HepG2 (cell line): Measurements from ENCODE around the gene CAMTA2. TPM values are rescaled to one million over a fixed set of nuclear protein-coding genes. Genes with fewer than 3 reads are reported as not detected.

Experiments
- ARNTL ChIP-seq: sonication (generic); formaldehyde crosslinking; IDR thresholded peaks from 2 replicates; pipeline ENCODE4 v1.4.0; 2020; ENCODE audit warnings: mild to moderate bottlenecking, missing genetic modification reagents
- ATF3 ChIP-seq: sonication (generic); formaldehyde crosslinking; IDR thresholded peaks from 2 replicates; pipeline ENCODE4 v1.4.0; 2020; ENCODE audit warnings: missing genetic modification reagents
- CBX1 ChIP-seq: IDR thresholded peaks from one replicate; pipeline ENCODE4 v1.6.1; 2016; ENCODE audit warnings: antibody characterized with exemption, low read depth
- NFATC3 ChIP-seq: sonication (generic); formaldehyde crosslinking; IDR thresholded peaks from 2 replicates; pipeline ENCODE4 v1.5.1; 2020; ENCODE audit warnings: mild to moderate bottlenecking, missing genetic modification reagents
- PCBP1 ChIP-seq: fragments of 200-400 bp; formaldehyde crosslinking; IDR thresholded peaks from 2 replicates; pipeline ENCODE4 v1.6.1; 2017; ENCODE audit warnings: mild to moderate bottlenecking, low read depth, low read length, borderline replicate concordance
- RARA ChIP-seq: IDR thresholded peaks from 2 replicates; pipeline ENCODE4 v1.6.1; 2016; ENCODE audit warnings: missing genetic modification reagents, missing compliant biosample characterization
- SNAPC2 ChIP-seq: sonication (generic); formaldehyde crosslinking; IDR thresholded peaks from 2 replicates; pipeline ENCODE4 v1.8.1; 2022; ENCODE audit warnings: mild to moderate bottlenecking, missing genetic modification reagents
- SP5 ChIP-seq: IDR thresholded peaks from 2 replicates; pipeline ENCODE4 v1.6.1; 2016; ENCODE audit warnings: low read depth, borderline replicate concordance
- TCF7 ChIP-seq: sonication (generic); IDR thresholded peaks from 2 replicates; pipeline ENCODE4 v1.6.1; 2016; ENCODE audit warnings: antibody characterized with exemption, low read depth
- TFAP4 ChIP-seq: sonication (generic); IDR thresholded peaks from 2 replicates; pipeline ENCODE4 v1.6.1; 2016; ENCODE audit warnings: low read depth, borderline replicate concordance
- ZBED4 ChIP-seq: sonication (generic); formaldehyde crosslinking; IDR thresholded peaks from 2 replicates; pipeline ENCODE4 v1.4.0; 2020; ENCODE audit warnings: missing genetic modification reagents, borderline replicate concordance
- ZBTB3 ChIP-seq: sonication (generic); formaldehyde crosslinking; IDR thresholded peaks from 2 replicates; pipeline ENCODE4 v1.4.0; 2020; ENCODE audit warnings: low read depth, mild to moderate bottlenecking, moderate library complexity, missing genetic modification reagents, borderline replicate concordance
- ZFP37 ChIP-seq: sonication (generic); formaldehyde crosslinking; IDR thresholded peaks from 2 replicates; pipeline ENCODE4 v1.4.0; 2020; ENCODE audit warnings: missing genetic modification reagents, borderline replicate concordance
- ZMYM3 ChIP-seq: sonication (generic); formaldehyde crosslinking; IDR thresholded peaks from 2 replicates; pipeline ENCODE4 v1.5.1; 2020; ENCODE audit warnings: mild to moderate bottlenecking, missing genetic modification reagents
- ZNF264 ChIP-seq: sonication (generic); formaldehyde crosslinking; IDR thresholded peaks from 2 replicates; pipeline ENCODE4 v1.4.0; 2020; ENCODE audit warnings: missing genetic modification reagents
- ZNF605 ChIP-seq: sonication (generic); formaldehyde crosslinking; IDR thresholded peaks from 2 replicates; pipeline ENCODE4 v1.8.0; 2022; ENCODE audit warnings: mild to moderate bottlenecking, missing genetic modification reagents
- ZNF703 ChIP-seq: sonication (generic); formaldehyde crosslinking; IDR thresholded peaks from 2 replicates; pipeline ENCODE4 v1.5.1; 2020; ENCODE audit warnings: missing genetic modification reagents, mild to moderate bottlenecking, moderate library complexity, borderline replicate concordance
- ZNF747 ChIP-seq: sonication (generic); formaldehyde crosslinking; IDR thresholded peaks from 2 replicates; pipeline ENCODE4 v1.8.1; 2023; ENCODE audit warnings: missing genetic modification reagents, mild to moderate bottlenecking, borderline replicate concordance
- polyA plus RNA-seq, 8 experiments: library from polyadenylated mRNA; depleted of rRNA in 3 of 8; stranded (reverse) in 7 of 8; unstranded in 1 of 8; fragments of >200 nt; fragmentation: Illumina TruSeq in 4 of 8; extraction: Trizol in 4 of 8; gene quantifications; 2 replicates each; pipeline versions ENCODE4 v1.2.1 to v1.2.3, GENCODE V29; 2011 to 2016; ENCODE audit warnings: low read depth in 4 of 8, missing spikeins in 1 of 8, mixed read lengths in 1 of 8; ENCODE audit not compliant: insufficient read depth in 1 of 8
- total RNA-seq, 5 experiments: library from RNA; depleted of rRNA; stranded (reverse); fragments of >200 nt; fragmentation: Illumina TruSeq; extraction: Trizol; gene quantifications; 2 replicates each; pipeline ENCODE4 v1.2.3, GENCODE V29; 2016; ENCODE audit warnings: low read depth in 1 of 5
- TF ChIP-seq, protein P1 (sequence below): sonication (generic); formaldehyde crosslinking; IDR thresholded peaks from 2 replicates; pipeline ENCODE4 v1.4.0; 2020; ENCODE audit warnings: missing genetic modification reagents, borderline replicate concordance
- TF ChIP-seq, protein P2 (sequence below): sonication (generic); formaldehyde crosslinking; IDR thresholded peaks from 2 replicates; pipeline ENCODE4 v1.4.0; 2020; ENCODE audit warnings: missing genetic modification reagents, mild to moderate bottlenecking, borderline replicate concordance

Gene CAMTA2
- total and polyA plus RNA-seq, 2 of the 13 experiments (the other 11 are each of a cell fraction or from before 2014, with no cell fraction given), result 4.1 to 7.1 TPM

DNA sequence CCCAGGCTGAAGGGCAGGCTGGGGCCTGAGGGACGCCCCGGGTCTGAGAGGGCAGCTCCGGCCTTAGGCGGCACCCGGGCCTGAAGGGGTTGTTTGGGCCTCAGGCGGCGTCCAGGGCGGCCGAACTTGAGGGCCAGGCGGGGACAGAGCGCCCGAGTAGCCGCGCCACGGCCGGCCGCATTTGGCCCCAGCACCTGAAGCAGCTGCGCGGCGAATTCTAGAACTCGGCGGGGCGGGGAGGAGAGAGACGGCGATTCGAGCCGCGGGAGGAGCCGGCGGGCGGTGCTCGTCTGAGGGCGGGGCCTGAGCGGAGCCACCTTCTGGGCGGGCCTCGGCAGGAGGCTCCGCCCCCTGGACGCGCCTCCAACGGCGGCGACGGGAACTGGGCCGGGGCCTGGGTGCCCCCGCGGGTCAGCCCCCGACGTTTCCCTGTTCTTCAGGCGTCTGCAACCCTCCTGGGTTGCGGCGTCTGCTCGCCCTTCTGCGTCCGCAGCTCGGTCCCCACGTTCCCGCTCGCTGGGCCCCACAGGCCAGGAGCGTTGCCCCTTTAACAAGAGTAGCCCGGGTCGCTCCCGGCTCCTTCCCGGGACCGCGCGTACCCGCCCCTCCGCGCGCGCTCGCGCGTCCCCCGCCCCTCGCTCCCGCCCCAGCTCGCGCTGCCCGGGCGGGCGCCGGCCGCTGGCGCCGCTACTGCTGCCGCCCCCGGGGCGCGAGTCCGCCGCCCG lies 10.0 kb upstream of the CAMTA2 start, which contains the start of the genes INCA1 and KIF1C (continued):
- TF ChIP-seq RARA (CRISPR knock-in tag) (peak; percentile 9; the same call in 1 of the 2 replicates), ZNF747 (CRISPR knock-in tag) (no peak), ATF3 (CRISPR knock-in tag) (no peak), ZNF703 (CRISPR knock-in tag) (no peak), ZNF264 (CRISPR knock-in tag) (no peak), ZNF605 (CRISPR knock-in tag) (peak; percentile 79; the same call in 1 of the 2 replicates), ZMYM3 (no peak), ZBED4 (CRISPR knock-in tag) (peak; percentile 84; the same call in 1 of the 2 replicates), ZFP37 (CRISPR knock-in tag) (no peak), TFAP4 (peak; percentile 71; the same call in 1 of the 2 replicates), PCBP1 (no peak), ARNTL (CRISPR knock-in tag) (peak; percentile 49; the same call in 1 of the 2 replicates), ZBTB3 (no peak), TCF7 (no peak), CBX1 (no peak), NFATC3 (no peak; the same call in 1 of the 2 replicates), SNAPC2 (CRISPR knock-in tag) (no peak), SP5 (CRISPR knock-in tag) (no peak; the same call in 1 of the 2 replicates)
- TF ChIP-seq, protein P1, sequence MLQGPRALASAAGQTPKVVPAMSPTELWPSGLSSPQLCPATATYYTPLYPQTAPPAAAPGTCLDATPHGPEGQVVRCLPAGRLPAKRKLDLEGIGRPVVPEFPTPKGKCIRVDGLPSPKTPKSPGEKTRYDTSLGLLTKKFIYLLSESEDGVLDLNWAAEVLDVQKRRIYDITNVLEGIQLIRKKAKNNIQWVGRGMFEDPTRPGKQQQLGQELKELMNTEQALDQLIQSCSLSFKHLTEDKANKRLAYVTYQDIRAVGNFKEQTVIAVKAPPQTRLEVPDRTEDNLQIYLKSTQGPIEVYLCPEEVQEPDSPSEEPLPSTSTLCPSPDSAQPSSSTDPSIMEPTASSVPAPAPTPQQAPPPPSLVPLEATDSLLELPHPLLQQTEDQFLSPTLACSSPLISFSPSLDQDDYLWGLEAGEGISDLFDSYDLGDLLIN (CRISPR knock-in tag), result no peak
- TF ChIP-seq, protein P2, sequence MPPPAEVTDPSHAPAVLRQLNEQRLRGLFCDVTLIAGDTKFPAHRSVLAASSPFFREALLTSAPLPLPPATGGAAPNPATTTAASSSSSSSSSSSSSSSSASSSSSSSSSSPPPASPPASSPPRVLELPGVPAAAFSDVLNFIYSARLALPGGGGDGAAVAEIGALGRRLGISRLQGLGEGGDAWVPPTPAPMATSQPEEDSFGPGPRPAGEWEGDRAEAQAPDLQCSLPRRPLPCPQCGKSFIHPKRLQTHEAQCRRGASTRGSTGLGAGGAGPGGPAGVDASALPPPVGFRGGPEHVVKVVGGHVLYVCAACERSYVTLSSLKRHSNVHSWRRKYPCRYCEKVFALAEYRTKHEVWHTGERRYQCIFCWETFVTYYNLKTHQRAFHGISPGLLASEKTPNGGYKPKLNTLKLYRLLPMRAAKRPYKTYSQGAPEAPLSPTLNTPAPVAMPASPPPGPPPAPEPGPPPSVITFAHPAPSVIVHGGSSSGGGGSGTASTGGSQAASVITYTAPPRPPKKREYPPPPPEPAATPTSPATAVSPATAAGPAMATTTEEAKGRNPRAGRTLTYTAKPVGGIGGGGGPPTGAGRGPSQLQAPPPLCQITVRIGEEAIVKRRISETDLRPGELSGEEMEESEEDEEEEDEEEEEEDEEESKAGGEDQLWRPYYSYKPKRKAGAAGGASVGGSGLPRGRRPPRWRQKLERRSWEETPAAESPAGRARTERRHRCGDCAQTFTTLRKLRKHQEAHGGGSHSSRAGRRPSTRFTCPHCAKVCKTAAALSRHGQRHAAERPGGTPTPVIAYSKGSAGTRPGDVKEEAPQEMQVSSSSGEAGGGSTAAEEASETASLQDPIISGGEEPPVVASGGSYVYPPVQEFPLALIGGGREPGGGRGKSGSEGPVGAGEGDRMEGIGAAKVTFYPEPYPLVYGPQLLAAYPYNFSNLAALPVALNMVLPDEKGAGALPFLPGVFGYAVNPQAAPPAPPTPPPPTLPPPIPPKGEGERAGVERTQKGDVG (CRISPR knock-in tag), result no peak
